ENCODE data around the gene REV3L. TPM values are rescaled to one million over a fixed set of nuclear protein-coding genes. Genes with fewer than 3 reads are reported as not detected.

Gene REV3L
- total RNA-seq, 1 experiment from 2014 or later, result 5.3 TPM

DNA sequence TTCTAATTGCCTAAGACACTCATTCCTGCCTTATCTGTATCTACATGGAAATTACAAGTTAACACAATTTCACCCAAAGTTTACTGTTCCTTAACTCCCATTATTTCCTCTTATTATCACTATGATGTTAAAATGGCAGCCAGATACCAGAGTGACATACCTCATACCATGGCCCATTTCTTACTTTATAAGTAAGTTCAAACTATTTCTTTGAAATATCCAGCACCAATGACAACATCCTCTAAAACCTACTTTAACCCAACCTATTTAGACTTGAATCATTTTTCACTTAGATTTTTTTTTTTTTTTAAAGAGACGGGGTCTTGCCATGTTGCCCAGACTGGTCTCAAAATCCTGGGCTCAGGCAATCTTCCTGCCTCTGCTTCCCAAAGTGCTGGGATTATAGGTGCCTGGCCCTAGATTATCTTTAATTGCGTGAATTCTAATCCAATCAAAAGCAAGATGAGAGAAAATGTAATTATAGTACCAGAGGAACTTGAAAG is 10.0 kb downstream of the REV3L start:
- no peak overlapping the region for H2BK5ac ChIP-seq (ENCODE audit: insufficient read length, low read length)
- no CpG with 5 or more reads among the region's 2 CpGs for WGBS (ENCODE audit: extremely low coverage, insufficient read length, low lambda C conversion rate)
- H2BK20ac ChIP-seq (ENCODE audit: low read depth, low read length, poor library complexity, severe bottlenecking), result no peak overlapping the region
- H3K23me2 ChIP-seq (ENCODE audit: insufficient read length, low read depth, low read length, poor library complexity, severe bottlenecking), result no peaks in the 10 kb centered on the region
- no peak overlapping the region for H3K56ac ChIP-seq (ENCODE audit: insufficient read length, low read depth, low read length)
- H3K4me1 Mint-ChIP-seq, result peaks cover 12 to 16% of the 10 kb centered on the region in 2 experiments
- H2AFZ ChIP-seq (ENCODE audit: low read length), result no peak overlapping the region
- peaks cover 13% of the 10 kb centered on the region; the same call in 1 of the 2 replicates for H3K27me3 ChIP-seq (ENCODE audit: insufficient read depth, low read length)
- no peak overlapping the region for H2BK120ac ChIP-seq (ENCODE audit: low read depth, low read length, poor library complexity, severe bottlenecking)
- no peaks in the 10 kb centered on the region for H3K9me3 ChIP-seq (ENCODE audit: control insufficient read depth, low read depth, low read length)
- no peak for DNase-seq
- no peaks in the 10 kb centered on the region for H3K4me1 ChIP-seq (ENCODE audit: insufficient read depth, low read length)
- no peaks in the 10 kb centered on the region for H3K36me3 Mint-ChIP-seq (ENCODE audit: insufficient read depth in 1 of 3, low read depth in 3 of 3)
- H3K4me2 ChIP-seq (ENCODE audit: insufficient read depth, insufficient read length, low read length), result no peak overlapping the region
- H2BK12ac ChIP-seq (ENCODE audit: insufficient read length, low read depth, low read length), result no peak overlapping the region
- H3K27ac Mint-ChIP-seq, result no peak overlapping the region
- H2AK5ac ChIP-seq (ENCODE audit: insufficient read length, low read length), result no peak overlapping the region
- TF ChIP-seq CTCF (conservative IDR thresholded peaks at IDR 0.05), result no peak
- no peaks in the 10 kb centered on the region for H3K79me2 ChIP-seq (ENCODE audit: insufficient read depth, low read length)
- no peak overlapping the region for H3K9ac ChIP-seq (ENCODE audit: extremely low read depth, insufficient read length, low read length)
- peaks cover 3% of the 10 kb centered on the region for H3K79me1 ChIP-seq (ENCODE audit: insufficient read depth, low read depth, low read length, poor library complexity, severe bottlenecking)
- peaks cover 38% of the 10 kb centered on the region for H3K27me3 Mint-ChIP-seq (ENCODE audit: low read depth)
- no peak overlapping the region for H3K23ac ChIP-seq (ENCODE audit: insufficient read length, low read depth, low read length)
- no peak overlapping the region for H3K14ac ChIP-seq (ENCODE audit: insufficient read depth, low read length)
- no peak overlapping the region for H4K5ac ChIP-seq (ENCODE audit: insufficient read length, low read depth, low read length)
- no peak overlapping the region for H3K18ac ChIP-seq (ENCODE audit: insufficient read length, low read depth, low read length)
- H3K9me3 Mint-ChIP-seq, result no peaks in the 10 kb centered on the region; a peak in 1 of 5 replicates
- H4K8ac ChIP-seq (replicated peaks; ENCODE audit: insufficient read length, low read depth, low read length), result no peak overlapping the region
- no peak overlapping the region for H2BK15ac ChIP-seq (ENCODE audit: low read depth, low read length)
- H3T11ph ChIP-seq (ENCODE audit: low read length), result no peak overlapping the region
- H3K4ac ChIP-seq (ENCODE audit: low read depth, low read length), result no peak overlapping the region
- no peak overlapping the region for H3K4me3 Mint-ChIP-seq
- H3K27ac ChIP-seq (ENCODE audit: insufficient read length, low read depth, low read length), result no peak overlapping the region
- no peak overlapping the region for H4K91ac ChIP-seq (ENCODE audit: insufficient read length, low read depth, low read length)
- no peaks in the 10 kb centered on the region for H4K20me1 ChIP-seq (ENCODE audit: control insufficient read depth, insufficient read depth, insufficient read length)

All from H9 (cell line).